GM19452 (cell line): Measurements from ENCODE around the gene KRTAP5-1.
"Not testable (repeated sequence)": the region's sequence is repeated elsewhere in the genome, so short reads cannot be mapped to it uniquely, and the experiment has no call there.

Experiments used
- ATAC-seq: cut with Tn5 transposase; IDR thresholded peaks from one replicate; pipeline ENCODE4 v1.9.1; 2021; ENCODE audit not compliant: unreplicated experiment

KRTAP5-1 gene

GRCh38 chr11:1584661-1585370, at the start of gene KRTAP5-1:
TSS of gene KRTAP5-1 (minus strand) at chr11:1585283. CDS start at chr11:1585249, 34 bp downstream.
- not testable (repeated sequence) for ATAC-seq

- no peak for ATAC-seq
Observed at GRCh38 chr11:1633864-1634263, 48.8 kb upstream of the KRTAP5-1 start.

- ATAC-seq: no peak
Observed at GRCh38 chr11:1632053-1632714, 47.1 kb upstream of the KRTAP5-1 start.

GRCh38 chr11:1631066-1631568, 46.0 kb upstream of the KRTAP5-1 start:
- no peak for ATAC-seq

DNA sequence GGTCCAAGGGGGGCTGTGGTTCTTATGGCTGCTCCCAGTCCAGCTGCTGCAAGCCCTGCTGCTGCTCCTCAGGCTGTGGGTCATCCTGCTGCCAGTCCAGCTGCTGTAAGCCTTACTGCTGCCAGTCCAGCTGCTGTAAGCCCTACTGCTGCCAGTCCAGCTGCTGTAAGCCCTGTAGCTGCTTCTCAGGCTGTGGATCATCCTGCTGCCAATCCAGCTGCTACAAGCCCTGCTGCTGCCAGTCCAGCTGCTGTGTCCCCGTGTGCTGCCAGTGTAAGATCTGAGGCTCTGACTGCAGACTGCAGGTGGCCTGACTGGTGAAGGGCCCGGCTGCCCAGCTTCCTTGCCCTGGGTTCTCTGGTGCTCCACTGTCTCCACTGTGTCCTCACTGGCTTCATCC, 45.2 kb upstream of the KRTAP5-1 start:
- ATAC-seq: no peak

DNA sequence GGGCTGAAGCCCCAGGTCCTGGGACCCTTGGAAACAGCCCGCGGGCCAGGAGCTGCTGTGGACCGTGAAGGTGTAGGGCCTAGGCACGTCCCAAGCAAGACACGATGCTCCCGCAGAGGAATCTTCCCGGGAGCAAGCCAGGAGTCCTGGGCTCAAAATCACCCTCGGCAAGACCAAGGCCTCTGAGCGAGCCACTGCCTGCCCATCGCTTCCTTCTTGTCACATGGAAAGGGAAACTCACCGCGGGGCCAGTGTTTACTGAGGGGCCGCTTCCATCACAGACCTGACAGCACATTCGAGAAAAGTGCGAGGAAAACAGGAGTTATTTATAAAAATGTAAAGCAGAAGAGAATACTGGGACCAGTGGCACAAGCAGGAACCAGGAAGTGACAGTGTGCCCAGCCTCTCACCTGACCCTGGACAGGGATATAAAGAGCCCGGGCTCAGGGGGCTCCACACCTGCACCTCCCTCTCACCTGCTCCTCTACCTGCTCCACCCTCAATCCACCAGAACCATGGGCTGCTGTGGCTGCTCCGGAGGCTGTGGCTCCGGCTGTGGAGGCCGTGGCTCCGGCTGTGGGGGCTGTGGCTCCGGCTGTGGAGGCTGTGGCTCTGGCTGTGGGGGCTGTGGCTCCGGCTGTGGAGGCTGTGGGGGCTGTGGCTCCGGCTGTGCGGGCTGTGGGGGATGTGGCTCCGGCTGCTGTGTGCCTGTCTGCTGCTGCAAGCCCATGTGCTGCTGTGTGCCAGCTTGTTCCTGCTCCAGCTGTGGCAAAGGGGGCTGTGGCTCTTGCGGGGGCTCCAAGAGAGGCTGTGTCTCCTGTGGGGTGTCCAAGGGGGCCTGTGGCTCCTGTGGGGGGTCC, 44.5 kb upstream of the KRTAP5-1 start, which contains the start of gene KRTAP5-5:
Gene KRTAP5-5, plus strand, starts transcription at position 450 of the 860 bp plus-strand sequence. Its CDS starts 66 bp downstream, at position 516.
- no peak for ATAC-seq

- ATAC-seq: no peak
Observed at GRCh38 chr11:1628506-1629325, 43.6 kb upstream of the KRTAP5-1 start.

- no peak for ATAC-seq
Observed at GRCh38 chr11:1625541-1625940, 40.5 kb upstream of the KRTAP5-1 start.

- ATAC-seq: no peak
Observed at GRCh38 chr11:1624621-1625020, 39.5 kb upstream of the KRTAP5-1 start.

DNA sequence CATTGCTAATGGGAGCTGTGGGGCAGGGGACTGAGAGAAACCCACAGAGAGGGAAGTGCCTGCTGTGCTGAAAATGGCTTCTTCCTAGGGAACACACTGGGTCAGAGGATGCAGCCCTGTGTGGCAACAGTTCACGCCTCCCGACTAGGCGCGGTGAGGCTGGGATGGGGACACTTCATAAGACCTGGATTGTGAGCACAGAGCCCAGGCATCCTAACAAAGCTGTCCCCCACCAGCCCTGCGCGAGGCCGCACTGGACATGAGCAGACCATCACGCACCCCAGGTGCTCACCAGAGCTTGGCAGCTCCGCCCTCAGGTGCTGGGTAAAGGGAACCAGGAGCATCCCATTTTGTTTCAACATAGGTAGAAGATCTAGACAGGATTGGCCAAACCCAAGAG, 38.6 kb upstream of the KRTAP5-1 start:
- ATAC-seq: no peak

DNA sequence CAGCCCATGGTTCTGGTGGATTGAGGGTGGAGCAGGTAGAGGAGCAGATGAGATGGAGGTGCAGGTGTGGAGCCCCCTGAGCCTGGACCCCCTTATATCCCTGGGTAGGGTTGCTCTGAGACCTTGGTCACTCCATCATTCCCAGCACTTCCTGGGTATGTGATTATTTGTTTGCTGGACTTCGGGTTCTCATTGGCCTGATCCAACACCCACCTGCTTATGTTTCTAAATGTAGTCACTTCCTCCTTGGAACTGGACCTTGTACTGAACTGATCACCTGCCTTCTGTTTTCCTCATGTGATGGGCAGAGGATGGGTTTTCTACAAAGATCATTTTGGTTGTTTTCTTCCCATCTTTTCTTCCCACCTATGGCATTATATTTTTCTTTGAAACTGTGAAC, 37.0 kb upstream of the KRTAP5-1 start, which contains the start of gene KRTAP5-4:
Gene KRTAP5-4, minus strand, starts transcription at position 53 of the 400 bp plus-strand sequence. Its CDS starts 45 bp downstream, at position 8.
- no peak for ATAC-seq

GRCh38 chr11:1619449-1619848, 34.4 kb upstream of the KRTAP5-1 start:
- no peak for ATAC-seq

GRCh38 chr11:1618231-1618630, 33.1 kb upstream of the KRTAP5-1 start:
- ATAC-seq: no peak

DNA sequence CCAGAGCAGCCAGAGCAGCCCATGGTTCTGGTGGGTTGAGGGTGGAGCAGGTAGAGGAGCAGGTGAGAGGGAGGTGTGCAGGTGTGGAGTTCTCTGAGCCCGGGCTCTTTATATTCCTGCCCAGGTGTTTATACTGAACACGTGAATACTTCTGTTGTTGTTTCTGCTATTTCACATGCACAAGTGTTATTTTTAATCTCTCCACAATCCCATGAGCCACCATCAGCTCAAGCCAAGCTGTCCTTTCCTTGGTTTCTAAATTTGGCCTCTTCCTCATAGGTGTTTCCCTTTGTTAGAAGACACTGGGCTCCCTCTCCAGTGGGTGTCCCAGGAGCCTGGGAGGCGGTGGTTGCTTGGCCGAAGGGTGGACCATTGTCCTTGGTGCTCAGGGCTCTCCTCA, 23.3 kb upstream of the KRTAP5-1 start, which contains the start of gene KRTAP5-3:
Gene KRTAP5-3, minus strand, starts transcription at position 101 of the 400 bp plus-strand sequence. Its CDS starts 78 bp downstream, at position 23.
- no peak for ATAC-seq

- not testable (repeated sequence) for ATAC-seq
Observed at GRCh38 chr11:1607901-1608300, 22.8 kb upstream of the KRTAP5-1 start.

- ATAC-seq: not testable (repeated sequence)
Observed at GRCh38 chr11:1607156-1607845, 22.2 kb upstream of the KRTAP5-1 start.

GRCh38 chr11:1605923-1606322, 20.8 kb upstream of the KRTAP5-1 start:
- ATAC-seq: peak; percentile 91

GRCh38 chr11:1604711-1605110, 19.6 kb upstream of the KRTAP5-1 start:
- ATAC-seq: no peak

- no peak for ATAC-seq
Observed at GRCh38 chr11:1604181-1604580, 19.1 kb upstream of the KRTAP5-1 start.
